Hematopoietic multipotent progenitor cell treated with erythropoietin and hydrocortisone succinate and interleukin-3 and kit ligand, for 15 days (in vitro differentiated cells): ENCODE measurements around the gene MGAT3.

ENCODE experiments used
- DNase-seq: peaks from one replicate; pipeline ENCODE4 v3.0.0-alpha.2; 2015; ENCODE audit warnings: low spot score

MGAT3 gene

DNA sequence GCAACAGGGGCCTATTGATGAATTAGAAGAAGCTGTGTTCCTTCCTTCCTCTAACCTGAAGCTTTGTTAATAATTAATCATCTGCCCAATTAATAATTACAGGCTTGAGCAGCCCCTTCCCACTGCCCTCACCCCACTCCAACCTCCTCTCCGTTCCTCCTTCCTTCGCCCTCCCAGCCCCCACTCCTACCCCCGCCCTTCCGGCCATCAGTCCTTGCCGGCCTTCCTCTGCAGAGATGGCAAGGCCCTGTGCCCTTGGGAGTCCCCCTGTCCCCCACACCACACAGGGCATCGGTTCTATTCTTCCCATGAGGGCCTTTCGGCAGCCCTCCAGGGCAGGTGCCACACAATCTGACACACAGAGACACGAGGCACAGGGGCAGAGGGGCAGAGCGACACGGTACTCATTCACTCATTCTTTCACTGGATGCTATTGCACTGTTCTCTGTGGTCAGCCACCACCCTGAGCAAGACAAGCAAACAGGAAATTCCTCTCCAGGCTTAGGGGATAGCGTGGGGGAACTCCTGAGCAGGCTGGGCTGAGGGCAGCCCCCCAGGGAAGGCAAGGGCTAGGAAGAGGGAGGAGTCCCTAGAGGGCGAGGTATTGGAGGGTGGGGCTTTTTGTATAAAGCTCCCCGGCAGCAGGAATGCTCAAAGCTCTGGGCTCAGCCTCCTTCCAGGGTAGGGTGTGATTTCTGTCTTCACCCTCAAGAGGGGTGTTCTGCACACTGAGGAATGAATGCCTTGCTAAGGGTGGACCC lies 14.7 kb downstream of the MGAT3 start:
- DNase-seq = peak; percentile 45

DNA sequence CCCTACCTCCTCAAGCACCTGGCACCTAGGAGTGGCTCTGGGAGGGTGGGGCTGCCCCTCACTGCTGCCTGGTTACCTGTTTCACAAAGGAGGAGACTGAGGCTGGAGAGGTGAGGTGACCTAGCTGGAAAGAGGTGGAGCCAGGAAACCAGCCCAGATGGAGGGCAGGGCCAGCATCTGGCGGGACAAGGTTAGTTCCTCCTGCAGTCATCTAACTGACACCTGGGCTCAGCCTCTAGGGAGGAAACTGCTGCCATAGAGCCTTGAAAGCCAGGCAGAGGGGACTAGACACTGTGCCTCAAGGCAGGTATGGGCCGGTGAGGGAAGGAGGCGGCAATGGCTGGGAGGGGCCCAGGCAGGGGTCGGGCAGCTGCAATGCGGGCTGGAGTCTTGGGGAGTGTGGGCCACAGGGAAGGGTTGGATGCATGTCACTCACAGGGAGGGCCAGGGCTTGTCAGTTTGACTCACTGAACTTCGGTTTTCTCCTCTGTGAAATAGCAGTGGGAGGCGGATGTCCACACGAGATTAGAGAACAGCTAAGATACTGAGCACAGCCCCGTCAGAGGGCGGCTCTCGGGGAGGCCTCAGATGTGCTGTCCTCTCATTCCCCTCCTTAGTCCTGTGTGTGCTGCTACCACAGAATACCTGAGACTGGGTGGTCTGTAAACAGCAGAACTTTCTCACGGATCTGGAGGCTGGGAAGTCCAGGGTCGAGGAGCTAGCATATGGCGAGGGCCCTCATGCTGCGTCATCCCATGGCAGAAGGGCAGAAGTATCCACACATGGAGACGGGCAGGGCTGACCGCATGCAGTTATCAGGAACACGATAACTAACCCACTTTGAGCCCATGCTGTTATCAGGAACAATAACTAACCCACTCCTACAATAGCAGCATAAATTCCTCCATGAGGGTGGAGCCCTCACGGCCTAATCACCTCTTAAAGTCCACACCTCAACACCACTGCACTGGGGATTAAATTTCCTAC lies 16.1 kb downstream of the MGAT3 start:
- peak; percentile 90 for DNase-seq

DNA sequence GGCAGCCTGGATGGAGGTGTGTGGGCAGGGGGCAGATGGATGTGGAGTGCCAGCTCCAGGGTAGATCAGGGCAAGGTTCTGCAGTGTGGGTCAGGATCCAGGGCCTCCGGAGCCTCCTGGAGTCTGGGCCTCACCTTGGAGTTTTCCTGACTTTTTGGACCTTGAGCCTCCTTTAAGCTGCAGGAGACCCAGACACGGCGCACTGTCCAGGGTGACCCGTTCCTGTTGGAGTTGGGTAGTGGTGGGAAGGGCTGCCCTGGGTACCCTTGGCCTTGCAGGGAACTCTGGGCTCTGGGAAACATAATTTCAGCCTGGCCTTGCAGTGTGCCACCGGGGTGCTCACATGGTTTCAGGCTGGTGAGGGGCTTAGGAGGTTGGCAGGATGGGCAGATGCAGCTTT lies 17.0 kb downstream of the MGAT3 start:
- DNase-seq = no peak

DNA sequence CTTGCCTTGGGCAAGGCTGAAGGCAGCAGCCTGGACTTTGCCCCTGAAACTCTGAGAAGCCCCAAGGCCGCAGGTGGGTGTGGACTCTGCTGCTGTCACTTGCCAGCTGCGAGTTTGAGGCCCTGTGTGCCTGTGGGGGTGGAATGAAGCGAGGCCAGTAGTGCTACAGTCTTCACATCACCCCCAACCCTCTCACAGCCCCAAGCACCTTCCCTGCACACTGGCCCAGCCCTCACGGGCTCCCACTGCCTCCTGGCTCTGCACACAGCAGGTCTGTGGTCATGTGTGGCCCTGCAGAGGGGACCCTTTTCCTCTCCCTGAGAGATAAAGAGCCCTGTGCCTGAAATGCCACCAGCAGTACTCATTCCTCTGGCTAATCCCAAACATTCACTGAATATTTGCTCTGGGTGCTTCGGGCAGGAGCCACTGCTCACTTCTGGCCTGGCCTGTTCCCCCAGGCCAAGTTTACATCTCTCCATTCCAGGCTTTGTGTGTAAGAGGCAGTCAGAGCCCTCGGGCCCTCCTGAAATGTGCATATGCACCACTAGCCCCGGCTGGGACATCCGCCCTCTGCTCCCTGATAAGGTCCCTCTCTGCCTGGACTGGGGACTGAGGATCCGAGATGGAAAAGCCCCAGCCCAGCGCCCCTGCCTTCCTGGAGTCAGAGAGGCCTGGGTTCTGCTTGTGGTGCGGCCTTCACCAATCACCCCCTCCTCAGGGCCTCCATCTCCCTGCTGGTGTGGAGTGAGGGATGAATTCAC lies 17.7 kb downstream of the MGAT3 start:
- no peak for DNase-seq

DNA sequence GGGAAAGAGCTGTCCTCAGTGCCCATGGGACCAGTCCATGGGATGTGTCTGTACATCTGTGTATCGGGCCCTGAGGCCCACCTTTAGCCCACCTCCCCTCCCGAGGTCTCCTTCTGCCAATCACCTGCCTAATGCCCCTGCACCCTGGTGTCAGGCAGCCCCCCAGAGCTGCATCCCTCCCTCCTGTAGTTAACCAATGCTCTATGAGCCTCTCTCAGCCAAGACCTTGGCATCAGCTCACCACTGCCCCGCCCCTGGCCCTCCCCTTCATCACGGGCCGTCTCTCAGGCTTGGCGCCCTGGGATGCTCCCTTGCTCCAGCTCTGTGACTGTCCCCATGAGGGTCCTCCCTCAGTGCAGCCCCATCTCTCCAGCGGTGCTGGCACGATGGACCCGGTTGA lies 18.5 kb downstream of the MGAT3 start:
- DNase-seq = no peak

DNA sequence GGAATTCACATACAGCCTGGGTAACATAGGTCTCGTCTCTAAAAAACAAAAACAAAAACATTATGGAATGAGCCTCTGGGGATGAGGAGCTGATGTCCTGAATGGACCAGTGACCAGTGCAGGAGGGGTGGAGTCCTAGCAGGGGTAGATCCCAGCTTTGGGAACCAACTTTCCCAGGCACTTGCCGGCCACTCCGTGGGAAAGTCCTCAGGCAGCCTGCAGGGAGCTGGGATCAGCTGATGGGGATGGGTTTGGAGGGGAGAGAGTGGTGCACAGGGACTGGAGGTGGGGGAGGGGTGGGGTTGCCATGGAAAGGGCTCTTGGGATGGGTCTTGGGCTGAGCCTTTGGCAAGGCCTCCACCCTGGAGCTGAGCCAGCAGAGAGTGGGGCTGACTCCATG lies 19.1 kb downstream of the MGAT3 start:
- no peak for DNase-seq

DNA sequence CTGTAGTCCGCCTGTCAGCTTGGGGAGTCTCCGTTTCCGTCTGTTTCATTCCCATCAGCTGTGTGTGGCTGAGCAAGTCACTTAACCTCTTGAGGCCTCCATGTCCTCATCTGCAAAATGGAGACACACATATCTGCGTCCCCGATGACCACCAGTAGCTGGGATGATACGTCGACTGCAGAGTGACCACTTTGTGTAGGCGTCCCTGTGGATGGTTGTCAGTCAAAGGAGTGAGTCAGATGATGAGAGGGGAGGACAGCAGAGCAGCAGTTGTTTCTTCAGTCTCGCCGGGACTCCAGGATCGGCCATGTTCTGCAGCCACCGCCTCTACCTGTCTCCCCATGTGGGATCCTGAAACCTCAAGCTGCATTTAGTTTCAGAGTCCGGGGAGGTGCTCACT lies 19.9 kb downstream of the MGAT3 start:
- no peak for DNase-seq

DNA sequence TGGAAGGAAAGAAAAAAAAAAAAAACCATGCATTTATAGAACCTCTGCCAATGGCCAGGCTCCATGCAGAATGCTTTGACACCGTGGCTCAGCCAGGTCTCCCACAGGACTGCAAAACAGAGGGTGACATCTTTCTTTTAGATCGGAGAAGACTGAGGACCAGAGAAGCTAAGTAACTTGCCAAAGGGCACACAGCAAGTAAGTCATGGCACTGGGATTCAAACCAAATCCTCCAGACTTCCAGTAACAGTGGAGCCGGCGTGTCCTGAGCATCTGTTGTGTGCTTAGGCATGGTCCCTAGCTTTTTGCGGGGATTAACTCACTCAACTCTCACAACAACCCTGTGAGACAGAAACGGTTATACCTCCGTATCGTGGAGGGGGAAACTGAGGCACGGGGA lies 20.7 kb downstream of the MGAT3 start:
- no peak for DNase-seq

DNA sequence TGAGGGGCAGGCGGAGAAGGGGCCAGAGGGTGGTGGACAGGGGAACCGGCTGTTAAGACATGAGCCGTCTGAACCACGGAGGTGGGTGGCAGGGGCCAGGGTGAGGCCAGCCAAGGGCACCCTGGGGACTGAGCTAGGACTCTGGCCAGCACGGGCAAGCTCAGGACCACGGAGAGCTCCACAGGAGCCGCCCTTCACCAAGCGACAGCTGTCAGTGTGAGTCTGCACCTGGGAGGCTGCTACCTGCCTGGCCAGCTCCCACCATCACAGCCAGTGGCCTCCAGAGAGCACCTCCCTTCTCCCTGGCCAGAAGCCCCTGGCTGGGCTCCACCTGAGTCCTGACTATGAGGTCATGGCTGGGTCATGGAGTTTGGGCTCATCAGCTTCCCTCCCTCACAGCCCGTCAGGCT lies 21.6 kb downstream of the MGAT3 start:
- no peak for DNase-seq

DNA sequence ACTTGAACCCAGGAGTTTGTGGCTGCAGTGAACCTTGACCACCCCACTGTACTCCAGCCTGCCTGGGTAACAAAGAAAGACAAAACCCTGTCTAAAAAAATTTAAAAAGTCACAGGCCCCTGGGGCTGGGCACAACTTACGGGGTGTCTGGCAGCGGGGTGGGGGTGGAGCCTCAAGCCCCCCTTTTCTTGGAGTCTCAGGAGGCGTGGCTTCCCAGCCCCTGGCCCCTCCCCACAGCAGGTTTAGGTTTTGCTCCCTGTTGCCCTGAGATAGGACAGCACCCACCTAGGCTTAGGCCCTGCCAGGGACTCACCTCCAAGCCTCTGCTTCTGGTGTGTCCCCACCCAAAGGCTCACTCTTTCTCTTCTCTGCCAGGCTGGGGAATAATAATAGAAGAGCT lies 22.4 kb downstream of the MGAT3 start:
- DNase-seq = no peak

DNA sequence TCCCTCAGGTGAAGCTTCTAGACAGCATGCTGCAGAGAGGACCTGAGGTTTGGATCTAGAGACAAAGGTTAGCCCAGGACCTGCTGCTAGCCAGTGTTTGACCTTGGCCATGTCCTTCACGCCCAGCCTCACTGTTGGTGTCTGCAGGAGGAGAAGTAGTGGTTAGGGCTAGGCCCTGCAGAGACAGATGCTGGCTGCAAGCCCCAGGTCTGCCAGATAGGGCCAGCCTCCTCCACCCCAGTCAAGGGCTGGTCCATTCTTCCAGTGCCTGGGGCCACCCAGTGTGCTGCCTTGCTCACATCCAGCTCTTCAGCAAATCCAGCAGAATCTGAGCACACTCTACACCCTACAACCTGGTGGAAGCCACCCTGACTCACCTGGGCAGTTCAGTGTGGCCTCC lies 23.7 kb downstream of the MGAT3 start:
- DNase-seq = no peak

DNA sequence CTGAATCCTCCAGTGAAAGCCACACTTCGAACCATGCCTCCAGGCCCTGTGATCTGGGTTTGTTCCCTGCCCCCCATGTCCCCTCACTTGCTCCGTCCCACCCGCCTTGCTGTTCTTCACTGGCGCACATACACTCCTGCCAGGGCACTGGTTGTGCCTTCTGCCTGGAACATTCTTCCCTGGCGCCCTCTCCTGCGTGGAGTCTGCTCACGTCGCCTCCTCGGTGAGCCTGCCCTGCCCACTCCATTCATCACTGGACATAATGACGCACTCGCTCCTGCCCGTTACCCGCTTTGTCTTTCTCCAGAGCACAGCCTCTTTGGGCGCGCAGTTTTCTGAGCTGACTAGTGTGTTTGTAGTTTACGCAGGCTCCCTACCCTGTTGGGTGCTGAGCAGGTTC lies 24.2 kb downstream of the MGAT3 start:
- DNase-seq = no peak

DNA sequence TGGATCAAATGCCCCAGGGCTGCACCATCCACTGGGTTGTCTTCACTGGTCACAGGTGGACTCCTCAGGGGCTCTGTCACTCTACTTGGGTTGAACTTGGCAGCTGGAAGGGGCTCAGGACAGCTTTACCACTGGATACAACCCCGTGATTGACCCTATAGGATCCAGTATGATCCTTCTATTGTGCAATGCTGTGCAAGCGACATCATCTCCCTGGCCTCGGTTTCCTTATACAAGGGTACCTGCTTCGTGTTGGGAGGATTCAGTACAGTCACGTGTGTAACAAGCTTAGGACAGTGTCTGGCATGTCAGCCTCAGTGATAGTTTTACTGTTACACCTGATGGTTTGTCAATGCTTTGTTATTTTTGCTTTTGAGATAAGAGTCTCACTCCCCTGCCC lies 24.8 kb downstream of the MGAT3 start:
- no peak for DNase-seq

DNA sequence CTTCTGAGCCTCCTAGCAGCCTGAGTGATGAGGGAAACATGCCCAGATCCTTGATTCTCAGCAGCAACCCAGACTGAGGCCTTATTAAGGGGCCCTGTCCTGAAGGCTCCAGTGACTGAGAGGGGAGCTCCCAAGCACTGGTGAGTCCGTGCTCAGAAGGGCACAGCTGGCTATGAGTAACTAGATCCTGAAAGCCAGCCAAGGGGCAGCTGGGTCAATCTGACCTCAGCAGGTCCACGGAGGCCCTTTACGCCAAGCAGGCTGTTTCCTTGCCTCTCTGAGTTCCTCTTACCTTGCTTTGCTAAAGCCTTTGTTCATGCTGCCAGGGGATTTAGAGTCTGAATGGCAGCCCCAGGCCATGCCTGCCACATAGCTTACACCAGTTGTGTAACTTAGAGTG lies 26.0 kb downstream of the MGAT3 start:
- no peak for DNase-seq

DNA sequence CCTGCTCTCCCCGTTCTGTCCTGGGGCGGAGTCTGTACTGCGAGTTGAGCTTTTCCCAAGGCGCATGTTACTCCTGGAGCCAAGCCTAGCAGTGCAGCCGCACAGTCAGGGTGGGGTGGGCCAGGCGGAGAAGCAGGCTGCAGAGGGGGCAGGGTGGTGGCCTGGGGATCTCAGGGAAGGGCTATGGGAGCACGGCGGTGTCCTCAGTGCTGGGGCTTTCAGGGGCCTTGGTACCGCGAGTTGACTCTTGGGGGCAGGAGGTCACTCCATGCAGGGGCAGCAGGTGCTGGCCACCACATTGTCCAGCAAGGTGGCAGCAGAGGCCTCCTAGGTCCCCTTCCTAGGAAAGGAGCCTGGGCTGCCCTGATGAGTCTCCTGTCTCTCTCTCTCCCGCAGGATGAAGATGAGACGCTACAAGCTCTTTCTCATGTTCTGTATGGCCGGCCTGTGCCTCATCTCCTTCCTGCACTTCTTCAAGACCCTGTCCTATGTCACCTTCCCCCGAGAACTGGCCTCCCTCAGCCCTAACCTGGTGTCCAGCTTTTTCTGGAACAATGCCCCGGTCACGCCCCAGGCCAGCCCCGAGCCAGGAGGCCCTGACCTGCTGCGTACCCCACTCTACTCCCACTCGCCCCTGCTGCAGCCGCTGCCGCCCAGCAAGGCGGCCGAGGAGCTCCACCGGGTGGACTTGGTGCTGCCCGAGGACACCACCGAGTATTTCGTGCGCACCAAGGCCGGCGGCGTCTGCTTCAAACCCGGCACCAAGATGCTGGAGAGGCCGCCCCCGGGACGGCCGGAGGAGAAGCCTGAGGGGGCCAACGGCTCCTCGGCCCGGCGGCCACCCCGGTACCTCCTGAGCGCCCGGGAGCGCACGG lies 30.4 kb downstream of the MGAT3 start:
- no peak for DNase-seq

DNA sequence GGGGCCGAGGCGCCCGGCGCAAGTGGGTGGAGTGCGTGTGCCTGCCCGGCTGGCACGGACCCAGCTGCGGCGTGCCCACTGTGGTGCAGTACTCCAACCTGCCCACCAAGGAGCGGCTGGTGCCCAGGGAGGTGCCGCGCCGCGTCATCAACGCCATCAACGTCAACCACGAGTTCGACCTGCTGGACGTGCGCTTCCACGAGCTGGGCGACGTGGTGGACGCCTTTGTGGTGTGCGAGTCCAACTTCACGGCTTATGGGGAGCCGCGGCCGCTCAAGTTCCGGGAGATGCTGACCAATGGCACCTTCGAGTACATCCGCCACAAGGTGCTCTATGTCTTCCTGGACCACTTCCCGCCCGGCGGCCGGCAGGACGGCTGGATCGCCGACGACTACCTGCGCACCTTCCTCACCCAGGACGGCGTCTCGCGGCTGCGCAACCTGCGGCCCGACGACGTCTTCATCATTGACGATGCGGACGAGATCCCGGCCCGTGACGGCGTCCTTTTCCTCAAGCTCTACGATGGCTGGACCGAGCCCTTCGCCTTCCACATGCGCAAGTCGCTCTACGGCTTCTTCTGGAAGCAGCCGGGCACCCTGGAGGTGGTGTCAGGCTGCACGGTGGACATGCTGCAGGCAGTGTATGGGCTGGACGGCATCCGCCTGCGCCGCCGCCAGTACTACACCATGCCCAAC lies 31.2 kb downstream of the MGAT3 start:
- no peak for DNase-seq

DNA sequence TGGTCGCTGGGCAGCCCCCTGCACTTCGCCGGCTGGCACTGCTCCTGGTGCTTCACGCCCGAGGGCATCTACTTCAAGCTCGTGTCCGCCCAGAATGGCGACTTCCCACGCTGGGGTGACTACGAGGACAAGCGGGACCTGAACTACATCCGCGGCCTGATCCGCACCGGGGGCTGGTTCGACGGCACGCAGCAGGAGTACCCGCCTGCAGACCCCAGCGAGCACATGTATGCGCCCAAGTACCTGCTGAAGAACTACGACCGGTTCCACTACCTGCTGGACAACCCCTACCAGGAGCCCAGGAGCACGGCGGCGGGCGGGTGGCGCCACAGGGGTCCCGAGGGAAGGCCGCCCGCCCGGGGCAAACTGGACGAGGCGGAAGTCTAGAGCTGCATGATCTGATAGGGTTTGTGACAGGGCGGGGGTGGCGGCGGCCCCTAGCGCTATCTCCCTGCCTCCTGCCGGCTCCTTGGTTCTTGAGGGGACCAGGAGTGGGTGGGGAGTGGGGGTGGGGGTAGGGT lies 31.8 kb downstream of the MGAT3 start:
- no peak for DNase-seq

DNA sequence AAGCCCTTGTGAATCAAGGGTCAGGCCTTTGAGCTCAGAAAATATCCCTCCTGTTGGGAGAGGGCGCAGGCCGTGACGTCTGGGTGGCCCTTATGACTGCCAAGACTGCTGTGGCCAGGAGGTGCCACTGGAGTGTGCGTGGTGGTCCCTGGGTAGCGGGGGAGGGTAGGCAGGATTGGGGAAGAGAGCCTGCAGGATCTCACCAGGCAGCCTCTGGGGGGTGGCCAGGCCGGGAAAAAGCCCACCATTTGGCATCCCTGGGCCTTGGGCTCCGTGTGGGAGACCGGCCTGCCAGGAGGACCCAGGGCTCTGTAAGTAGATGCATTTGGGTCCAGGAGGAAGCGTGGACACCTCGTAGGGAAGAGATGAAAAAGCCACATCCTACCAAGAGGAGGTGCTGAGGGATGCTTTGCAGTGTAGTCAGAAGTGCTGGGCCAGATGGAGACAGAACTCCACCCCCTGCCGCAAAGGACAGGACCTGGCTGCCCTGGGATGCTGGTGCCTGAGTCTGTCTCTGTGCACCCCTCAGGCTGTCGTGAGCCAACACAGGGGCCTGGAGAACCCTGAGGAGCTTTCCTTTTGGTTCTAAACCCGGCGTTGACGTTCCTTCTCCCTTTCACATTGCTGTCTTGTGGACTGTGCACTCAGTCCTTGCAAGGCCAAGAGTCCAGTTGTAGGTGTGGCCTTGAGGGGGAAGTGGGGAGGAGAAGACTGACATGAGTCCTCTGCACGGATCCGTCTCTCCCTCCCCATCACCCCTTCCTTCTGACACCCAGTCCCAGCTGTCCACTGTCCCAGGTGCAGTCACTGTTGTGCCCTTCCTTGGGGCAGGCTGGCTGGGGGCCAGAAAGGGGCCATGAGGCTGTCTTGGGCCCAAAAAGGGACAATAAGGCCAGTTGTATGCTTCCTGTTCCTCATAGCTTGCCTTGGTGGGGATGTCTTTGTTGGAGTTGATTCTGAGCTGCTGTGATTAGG lies 32.6 kb downstream of the MGAT3 start:
- no peak for DNase-seq

DNA sequence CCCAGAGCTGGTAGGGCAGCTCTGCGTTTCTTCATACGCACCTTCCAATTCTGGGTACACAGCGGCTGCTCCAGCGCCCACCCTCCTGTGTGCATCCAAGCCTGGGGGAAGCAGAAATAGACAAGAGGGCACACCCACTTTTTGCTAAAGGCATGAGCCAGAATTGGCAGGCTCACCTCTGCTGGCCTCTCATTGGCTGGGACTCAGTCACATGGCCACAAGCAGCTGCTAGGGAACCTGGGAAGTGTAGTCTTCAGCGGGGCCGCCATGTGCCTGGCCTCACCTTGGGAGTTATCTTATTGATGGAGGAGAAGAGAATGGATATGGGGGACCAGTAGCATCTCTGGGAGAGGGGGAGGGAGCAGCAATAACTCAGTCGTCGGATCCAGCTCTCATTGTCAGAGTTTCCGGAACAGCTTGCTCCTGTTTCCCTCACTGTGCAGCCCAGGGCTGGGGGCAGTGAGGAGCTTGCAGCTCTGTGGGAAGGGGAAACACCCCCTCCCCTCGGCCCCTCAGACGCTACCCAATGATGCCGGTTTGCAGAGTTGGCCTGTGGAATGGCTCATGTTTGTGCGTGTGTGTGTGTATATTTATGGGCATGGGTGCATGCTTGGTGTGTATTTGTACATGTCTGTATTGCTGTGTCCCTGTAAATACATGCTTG lies 33.5 kb downstream of the MGAT3 start:
- peak; percentile 86 for DNase-seq
